Stimulated activated CD4-positive, alpha-beta T cell treated with anti-CD3 and anti-CD28 coated beads, Interleukin-4, amount 100 ng/mL, for 24 hours (primary cell): ENCODE results near the gene XPOT.
"Not testable (repeated sequence)": the region's sequence is repeated elsewhere in the genome, so short reads cannot be mapped to it uniquely, and the experiment has no call there.

ENCODE experiments used
- DNase-seq: peaks from one replicate; pipeline ENCODE4 v3.0.0-alpha.2; 2020

The XPOT gene, protein sequence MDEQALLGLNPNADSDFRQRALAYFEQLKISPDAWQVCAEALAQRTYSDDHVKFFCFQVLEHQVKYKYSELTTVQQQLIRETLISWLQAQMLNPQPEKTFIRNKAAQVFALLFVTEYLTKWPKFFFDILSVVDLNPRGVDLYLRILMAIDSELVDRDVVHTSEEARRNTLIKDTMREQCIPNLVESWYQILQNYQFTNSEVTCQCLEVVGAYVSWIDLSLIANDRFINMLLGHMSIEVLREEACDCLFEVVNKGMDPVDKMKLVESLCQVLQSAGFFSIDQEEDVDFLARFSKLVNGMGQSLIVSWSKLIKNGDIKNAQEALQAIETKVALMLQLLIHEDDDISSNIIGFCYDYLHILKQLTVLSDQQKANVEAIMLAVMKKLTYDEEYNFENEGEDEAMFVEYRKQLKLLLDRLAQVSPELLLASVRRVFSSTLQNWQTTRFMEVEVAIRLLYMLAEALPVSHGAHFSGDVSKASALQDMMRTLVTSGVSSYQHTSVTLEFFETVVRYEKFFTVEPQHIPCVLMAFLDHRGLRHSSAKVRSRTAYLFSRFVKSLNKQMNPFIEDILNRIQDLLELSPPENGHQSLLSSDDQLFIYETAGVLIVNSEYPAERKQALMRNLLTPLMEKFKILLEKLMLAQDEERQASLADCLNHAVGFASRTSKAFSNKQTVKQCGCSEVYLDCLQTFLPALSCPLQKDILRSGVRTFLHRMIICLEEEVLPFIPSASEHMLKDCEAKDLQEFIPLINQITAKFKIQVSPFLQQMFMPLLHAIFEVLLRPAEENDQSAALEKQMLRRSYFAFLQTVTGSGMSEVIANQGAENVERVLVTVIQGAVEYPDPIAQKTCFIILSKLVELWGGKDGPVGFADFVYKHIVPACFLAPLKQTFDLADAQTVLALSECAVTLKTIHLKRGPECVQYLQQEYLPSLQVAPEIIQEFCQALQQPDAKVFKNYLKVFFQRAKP

DNA sequence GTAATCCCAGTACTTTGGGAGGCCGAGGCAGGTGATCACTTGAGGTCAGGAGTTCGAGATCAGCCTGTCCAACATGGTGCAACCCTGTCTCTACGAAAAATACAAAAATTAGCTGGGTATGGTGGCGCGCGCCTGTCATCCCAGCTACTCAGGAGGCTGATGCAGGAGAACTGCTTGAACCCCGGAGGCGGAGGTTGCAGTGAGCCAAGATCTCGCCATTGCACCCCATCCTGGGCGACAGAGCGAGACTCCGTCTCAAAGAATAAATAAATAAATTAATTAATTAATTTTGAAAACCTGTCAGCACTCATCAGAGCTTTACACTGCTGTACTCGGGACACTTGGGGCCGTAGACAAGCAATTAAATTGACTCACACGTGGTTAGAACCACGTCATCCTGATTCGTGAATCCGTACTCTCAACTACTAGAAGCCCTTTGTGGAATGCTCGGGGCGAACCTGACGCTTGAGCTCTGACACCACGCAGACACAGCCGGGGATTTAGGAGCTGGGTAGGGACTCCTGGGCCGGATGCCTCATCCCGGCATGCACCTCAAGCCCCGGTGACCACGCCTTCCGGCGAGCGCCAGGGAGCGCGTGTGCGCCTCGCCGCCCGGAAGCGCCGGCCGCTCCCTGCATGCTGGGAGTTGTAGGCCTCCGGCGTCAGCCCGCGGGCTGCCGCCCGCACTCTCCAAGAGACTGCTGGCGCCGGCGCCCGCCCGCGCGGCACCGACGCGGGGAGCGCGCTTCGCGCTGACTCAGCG lies at the start of gene XPOT:
TSS of gene XPOT (plus strand) at position 686 of the 763 bp plus-strand sequence. CDS start 5,644 bp downstream, outside the sequence.
- peak; percentile 93 for DNase-seq

GRCh38 chr12:64356209-64356608 lies 48.0 kb upstream of the XPOT start:
- DNase-seq: not testable (repeated sequence)

GRCh38 chr12:64361173-64361572 lies 43.0 kb upstream of the XPOT start:
- DNase-seq: not testable (repeated sequence)

DNA sequence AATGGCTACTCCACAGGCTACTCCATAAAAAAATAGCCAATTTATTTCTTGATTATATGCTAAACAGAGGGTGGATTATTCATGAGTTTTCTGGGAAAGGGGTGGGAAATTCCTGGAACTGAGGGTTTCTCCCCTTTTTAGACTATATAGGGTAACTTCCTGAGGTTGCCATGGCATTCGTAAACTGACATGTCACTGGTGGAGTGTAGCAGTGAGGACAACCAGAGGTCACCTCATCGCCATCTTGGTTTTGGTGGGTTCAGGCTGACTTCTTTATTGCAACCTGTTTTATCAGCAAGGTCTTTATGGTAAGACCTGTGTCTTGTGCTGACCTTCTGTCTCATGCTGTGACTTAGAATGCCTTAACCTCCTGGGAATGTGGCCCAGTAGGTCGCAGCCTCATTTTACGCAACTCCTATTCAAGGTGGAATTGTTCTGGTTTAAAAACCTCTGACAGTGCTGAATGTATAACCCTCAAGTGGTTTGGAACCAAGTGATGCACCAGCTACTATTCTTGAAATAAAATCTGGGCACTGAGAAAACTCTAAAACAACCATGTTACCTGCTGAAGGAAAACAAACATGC lies 41.4 kb upstream of the XPOT start:
- DNase-seq: no peak

DNA sequence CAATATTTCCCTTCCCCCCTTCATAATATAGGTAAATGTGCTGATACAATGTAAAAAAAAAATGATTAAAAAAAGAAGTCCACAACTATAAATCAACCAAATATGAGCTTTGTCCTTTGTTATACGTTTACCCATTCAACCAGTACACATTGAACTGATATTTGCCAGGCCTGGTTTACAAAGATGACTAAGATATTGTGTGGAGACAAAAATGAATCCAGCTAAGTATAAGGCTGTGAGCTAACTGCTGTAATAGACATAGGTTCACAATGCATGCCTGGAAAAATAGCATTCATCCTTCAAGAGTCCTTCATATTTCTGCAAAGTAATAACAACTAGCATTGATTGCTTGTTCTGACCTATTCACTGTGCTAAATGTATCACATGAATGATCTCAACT lies 20.5 kb upstream of the XPOT start:
- DNase-seq: no peak

DNA sequence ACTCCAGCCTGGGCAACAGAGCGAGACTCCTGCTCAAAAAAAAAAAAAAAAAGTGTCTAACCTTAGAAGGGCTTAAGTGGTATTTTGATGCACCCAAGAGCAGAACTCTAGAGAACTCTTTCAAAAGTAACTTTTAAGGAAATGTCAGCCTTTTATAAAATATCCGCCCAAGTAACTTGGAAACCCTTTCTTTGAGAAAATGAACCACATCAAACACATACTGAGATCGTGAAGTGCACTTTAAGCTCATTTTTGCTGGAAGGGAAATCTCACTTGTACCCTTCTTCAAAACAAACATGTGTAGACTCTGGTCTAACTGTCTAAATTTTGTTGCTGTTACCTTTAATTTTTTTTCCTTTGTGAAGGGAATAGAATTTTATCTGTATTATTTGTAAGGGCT lies 19.2 kb upstream of the XPOT start:
- DNase-seq: no peak

- DNase-seq: peak; percentile 55
Measured at GRCh38 chr12:64385468-64385867, 18.7 kb upstream of the XPOT start.

GRCh38 chr12:64387197-64387816 lies 16.9 kb upstream of the XPOT start:
- DNase-seq: no peak

GRCh38 chr12:64389154-64389553 lies 15.0 kb upstream of the XPOT start:
- DNase-seq: no peak

DNA sequence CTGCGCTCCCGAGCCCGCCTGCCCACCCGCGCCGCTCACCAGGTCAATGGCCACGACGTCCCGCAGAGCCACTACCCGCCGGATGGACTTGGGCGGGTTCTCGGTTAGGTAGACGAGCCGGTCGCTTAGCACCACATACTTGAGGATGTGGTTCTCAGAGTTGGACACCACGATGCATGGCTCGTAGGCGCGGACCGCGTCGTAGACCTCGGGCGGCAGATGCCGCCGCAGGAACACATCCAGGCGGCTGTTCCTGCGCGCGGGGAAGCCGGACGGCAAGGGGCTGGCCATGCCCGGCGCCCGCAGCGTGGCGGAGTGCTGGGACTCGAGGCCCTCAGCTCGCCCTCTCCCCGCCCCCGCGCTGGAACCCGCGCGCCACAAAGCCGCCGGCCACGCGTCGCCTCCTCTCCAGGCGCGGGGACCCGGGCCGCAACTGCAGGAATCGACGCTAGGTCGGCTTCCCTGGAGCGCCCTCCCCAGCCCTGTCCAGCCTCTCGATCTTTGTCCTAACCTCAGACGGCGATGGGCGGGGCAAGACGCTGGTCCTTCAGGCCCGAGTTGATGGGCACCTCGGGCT lies 13.8 kb upstream of the XPOT start, which contains the start of gene C12orf56:
TSS of gene C12orf56 (minus strand) at position 484 of the 577 bp plus-strand sequence. CDS start at position 291, 193 bp downstream.
- no peak for DNase-seq

DNA sequence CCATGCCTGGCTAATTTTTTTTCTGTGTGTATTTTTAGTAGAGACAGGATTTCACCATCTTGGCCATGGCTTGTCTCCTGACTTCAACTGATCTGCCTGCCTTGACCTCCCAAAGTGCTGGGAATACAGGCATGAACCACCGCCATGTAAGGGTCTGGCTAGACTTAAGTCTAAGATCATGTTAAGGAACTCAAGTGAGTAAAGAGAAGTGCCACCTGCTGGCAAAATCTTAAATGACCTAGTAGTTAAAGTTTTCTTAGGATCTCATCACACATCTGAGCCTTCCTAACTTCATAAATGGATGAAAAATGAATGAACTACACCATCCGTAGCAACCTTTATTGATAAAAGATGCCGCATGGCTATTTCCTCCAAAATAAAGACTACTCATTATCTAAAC lies 12.0 kb upstream of the XPOT start:
- DNase-seq: peak; percentile 23

DNA sequence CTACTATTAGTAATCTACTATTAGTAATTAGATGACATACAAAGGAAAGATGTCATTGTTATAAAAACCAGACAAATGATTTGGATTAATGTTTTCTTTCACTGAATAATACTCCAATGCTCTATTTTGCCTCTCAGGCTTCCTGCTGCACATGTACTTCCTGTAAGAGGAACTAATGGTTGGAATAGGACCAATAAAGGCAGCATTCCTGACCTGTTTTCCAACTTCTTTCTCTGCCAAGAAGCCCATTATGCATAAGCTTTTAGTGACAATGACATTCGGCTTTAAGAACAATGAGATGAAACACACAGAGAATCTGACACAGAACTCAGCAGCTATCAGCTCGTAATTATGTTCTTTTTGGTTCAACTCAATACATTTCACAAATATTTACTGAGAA lies 8.5 kb upstream of the XPOT start:
- no peak for DNase-seq

GRCh38 chr12:64400041-64400440 lies 4.2 kb upstream of the XPOT start:
- peak; percentile 36 for DNase-seq

DNA sequence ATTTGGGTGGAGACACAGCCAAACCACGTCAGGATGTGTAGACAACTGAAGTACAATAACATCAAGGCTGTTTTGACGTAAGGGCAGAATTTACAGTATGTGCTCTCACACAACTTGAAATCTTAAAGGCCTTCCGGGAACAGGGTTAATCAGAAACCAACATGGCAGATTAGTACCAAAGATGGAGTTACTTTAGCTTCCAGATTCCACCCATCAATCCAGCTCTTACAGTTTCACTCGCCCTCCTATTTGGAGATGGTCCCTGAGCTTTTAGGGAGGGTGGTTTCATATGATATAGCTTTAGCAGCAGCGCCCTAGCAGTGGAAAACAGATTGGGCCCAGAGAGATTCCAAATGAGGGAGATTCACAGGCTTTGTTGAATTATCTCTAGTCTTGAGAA lies 2.0 kb upstream of the XPOT start:
- DNase-seq: no peak

DNA sequence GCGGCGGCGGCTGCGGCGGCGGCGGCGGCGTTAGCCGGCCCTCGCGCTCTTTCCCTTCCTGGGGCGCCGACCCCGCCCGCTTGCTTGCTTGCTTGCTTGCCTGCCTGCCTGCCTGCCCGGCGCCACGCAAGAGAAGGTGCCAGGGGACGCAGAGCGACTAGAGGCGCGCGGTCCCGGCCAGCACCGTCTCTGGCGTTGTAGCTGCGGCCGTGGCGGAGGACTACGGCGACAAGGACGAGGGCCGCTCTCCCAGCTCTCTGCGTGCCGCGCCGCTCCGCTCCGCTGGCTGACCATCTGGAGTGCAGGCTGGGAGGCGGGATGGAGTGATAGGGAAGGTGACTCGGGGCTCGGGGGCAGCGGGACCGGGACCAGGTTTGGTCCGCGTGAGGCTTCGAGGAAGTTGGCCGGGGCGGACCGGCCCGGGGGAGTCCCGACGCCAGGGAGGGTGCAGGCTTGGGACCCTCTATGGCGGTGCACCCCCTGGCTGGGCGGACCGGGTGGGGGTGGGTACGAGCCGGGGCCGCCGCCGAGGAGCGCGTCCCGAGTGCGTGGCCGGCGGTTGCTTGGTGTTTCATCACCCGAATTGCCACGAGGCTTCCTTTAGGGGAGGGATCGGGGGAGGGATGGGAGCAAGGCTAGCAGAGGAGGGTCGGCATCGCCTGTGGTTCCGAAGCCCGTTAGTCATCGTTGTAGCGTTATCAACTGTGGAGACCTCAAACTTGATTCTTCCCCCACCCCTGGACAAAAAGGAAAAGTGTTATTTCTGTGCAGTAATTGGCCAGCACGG lies 471 bp downstream of the XPOT start:
- DNase-seq: peak; percentile 82

DNA sequence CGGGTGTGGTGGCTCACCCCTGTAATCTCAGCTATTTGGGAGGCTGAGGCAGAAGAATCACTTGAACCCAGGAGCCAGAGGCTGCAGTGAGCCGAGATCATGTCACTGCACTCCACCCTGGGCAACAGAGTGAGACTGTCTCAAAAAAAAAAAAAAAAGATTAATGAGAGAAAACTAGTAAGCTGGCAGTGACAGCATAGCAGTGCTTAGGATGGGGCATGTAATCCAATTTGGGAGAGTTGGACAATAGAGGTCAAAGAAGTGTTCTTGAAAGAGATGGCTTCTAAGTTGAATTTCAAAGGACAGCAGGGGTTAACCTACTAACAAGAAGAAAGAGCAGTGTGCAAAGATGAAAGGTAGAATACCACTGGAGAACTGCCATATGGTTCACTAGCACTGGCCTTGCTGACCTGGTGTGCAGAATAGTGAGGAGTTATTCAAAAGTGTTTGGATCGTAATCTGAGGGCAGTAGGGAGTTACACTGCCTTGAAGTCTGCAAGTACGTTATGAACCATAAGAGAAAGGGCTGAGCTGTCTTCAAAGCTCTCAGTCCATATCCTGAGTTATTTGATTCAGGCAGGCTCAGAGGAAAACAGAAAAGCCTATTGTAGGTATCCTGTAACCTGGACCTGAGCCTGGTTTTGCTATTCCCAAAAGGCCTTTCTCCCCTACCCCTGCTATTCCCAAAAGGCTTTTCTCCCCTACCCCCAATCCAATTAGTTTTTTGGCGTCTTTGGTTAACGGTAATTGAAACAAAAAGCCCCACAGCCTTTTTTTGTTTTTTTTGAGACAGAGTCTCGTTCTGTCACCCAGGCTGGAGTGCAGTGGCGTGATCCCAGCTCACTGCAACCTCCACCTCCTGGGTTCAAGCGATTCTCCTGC lies 3.4 kb downstream of the XPOT start:
- DNase-seq: no peak

- DNase-seq: no peak
Measured at GRCh38 chr12:64411427-64411826, 7.2 kb downstream of the XPOT start.

DNA sequence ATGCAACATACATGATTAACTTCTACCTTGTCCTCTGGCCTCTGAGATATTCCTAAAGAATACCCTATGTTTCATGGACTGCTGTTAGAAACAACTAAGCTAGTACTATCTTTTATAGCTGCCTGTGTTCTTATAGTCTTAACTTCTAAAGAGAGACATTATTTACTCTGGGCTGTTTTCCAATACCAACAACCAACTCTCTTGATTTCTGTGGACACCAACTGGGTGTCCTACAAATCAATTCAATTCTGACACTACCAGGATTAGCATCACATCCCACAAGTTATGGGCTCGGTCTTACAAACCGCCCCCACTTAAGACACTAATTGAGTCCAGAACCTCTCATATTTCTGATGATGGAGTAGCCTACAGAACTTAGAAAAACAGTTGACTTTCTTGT lies 8.3 kb downstream of the XPOT start:
- DNase-seq: no peak

- DNase-seq: no peak
Measured at GRCh38 chr12:64413884-64414283, 9.7 kb downstream of the XPOT start.

GRCh38 chr12:64418209-64418608 lies 14.0 kb downstream of the XPOT start:
- DNase-seq: no peak
